ENCODE measurements around the gene KCNMA1.

DNA sequence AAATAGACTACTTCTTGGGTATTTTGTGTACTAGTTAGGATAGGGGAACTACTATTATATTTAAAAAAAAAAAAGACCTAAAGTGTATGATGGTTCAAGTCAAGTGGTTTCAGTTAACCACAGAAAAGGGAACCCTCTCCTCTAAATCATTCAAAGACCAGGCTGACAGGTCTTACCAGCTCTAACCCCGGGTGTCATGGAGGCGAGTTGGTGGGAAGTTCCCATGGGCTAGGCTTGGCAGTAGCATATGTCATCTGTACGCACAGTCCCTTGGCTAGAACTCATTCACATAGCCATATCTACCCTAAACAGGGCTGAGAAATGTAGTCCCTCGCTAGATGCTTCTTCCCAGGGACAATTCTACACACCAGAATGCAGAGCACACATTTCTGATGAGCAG is 37.7 kb upstream of the KCNMA1 start:
- TF ChIP-seq, protein P1, sequence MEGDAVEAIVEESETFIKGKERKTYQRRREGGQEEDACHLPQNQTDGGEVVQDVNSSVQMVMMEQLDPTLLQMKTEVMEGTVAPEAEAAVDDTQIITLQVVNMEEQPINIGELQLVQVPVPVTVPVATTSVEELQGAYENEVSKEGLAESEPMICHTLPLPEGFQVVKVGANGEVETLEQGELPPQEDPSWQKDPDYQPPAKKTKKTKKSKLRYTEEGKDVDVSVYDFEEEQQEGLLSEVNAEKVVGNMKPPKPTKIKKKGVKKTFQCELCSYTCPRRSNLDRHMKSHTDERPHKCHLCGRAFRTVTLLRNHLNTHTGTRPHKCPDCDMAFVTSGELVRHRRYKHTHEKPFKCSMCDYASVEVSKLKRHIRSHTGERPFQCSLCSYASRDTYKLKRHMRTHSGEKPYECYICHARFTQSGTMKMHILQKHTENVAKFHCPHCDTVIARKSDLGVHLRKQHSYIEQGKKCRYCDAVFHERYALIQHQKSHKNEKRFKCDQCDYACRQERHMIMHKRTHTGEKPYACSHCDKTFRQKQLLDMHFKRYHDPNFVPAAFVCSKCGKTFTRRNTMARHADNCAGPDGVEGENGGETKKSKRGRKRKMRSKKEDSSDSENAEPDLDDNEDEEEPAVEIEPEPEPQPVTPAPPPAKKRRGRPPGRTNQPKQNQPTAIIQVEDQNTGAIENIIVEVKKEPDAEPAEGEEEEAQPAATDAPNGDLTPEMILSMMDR (IDR thresholded peaks at IDR 0.05): no peak
- no peak for TF ChIP-seq POLR2A (IDR thresholded peaks at IDR 0.05)
